MG63 (cell line): Measurements from ENCODE around the gene STIL. TPM values are rescaled to one million over a fixed set of nuclear protein-coding genes. Genes with fewer than 3 reads are reported as not detected.
"Not testable (repeated sequence)": the region's sequence is repeated elsewhere in the genome, so short reads cannot be mapped to it uniquely, and the experiment has no call there.

Experiments
- DNase-seq: peaks from one replicate; pipeline ENCODE4 v3.0.0-alpha.2; 2020
- H3K27me3 ChIP-seq: fragments of 250-450 bp; sonication (Bioruptor Pico); 2 replicates; pipeline ENCODE4 v1.5.1; 2020; ENCODE audit warnings: mild to moderate bottlenecking, moderate library complexity
- H3K36me3 ChIP-seq: fragments of 250-450 bp; sonication (Bioruptor Pico); 2 replicates; pipeline ENCODE4 v1.5.1; 2020; ENCODE audit warnings: mild to moderate bottlenecking, moderate library complexity
- H3K4me3 ChIP-seq: fragments of 250-450 bp; sonication (Bioruptor Pico); 2 replicates; pipeline ENCODE4 v1.5.1; 2020; ENCODE audit warnings: mild to moderate bottlenecking, moderate library complexity
- H3K9me3 ChIP-seq: fragments of 250-450 bp; sonication (Bioruptor Pico); 2 replicates; pipeline ENCODE4 v1.5.1; 2020; ENCODE audit warnings: mild to moderate bottlenecking, moderate library complexity
- total RNA-seq: library from RNA; depleted of rRNA; stranded (reverse); fragments of >200 nt; shearing (Covaris generic); gene quantifications from 2 replicates; pipeline ENCODE4 v1.2.3, GENCODE V29; 2014; ENCODE audit warnings: low replicate concordance; rRNA removed

Gene STIL
- 9.6 and 14.2 TPM in 2 replicates for total RNA-seq

GRCh38 chr1:47313915-47314664 is at the start of gene STIL:
Gene STIL (minus strand): TSS chr1:47314147. CDS start chr1:47310319, 3,828 bp downstream.
- Histone ChIP-seq H3K27me3 (no peaks in the 10 kb centered on the region), H3K4me3 (peak within 1 kb of the TSS; percentile 88), H3K36me3 (peaks cover 24% of the 10 kb centered on the region), H3K9me3 (no peaks in the 10 kb centered on the region)
- peak; percentile 99 for DNase-seq

- Histone ChIP-seq H3K9me3 (no peaks in the 10 kb centered on the region), H3K36me3 (peaks cover 4% of the 10 kb centered on the region; the same call in 1 of the 2 replicates), H3K27me3 (no peaks in the 10 kb centered on the region), H3K4me3 (no peak overlapping the region)
- DNase-seq, result no peak
These were observed 48.9 kb upstream of the STIL start for GRCh38 chr1:47362828-47363227.

- no peaks in the 10 kb centered on the region for H3K27me3 ChIP-seq
- no peaks in the 10 kb centered on the region for H3K9me3 ChIP-seq
- no peak overlapping the region for H3K4me3 ChIP-seq
- DNase-seq, result no peak
- H3K36me3 ChIP-seq, result peaks cover 4% of the 10 kb centered on the region; the same call in 1 of the 2 replicates
These were observed 47.4 kb upstream of the STIL start for GRCh38 chr1:47361380-47361779.

GRCh38 chr1:47351305-47351704 is 37.4 kb upstream of the STIL start:
- Histone ChIP-seq H3K27me3 (no peaks in the 10 kb centered on the region), H3K36me3 (peaks cover 27% of the 10 kb centered on the region), H3K9me3 (no peaks in the 10 kb centered on the region), H3K4me3 (no peak overlapping the region)
- no peak for DNase-seq

GRCh38 chr1:47348246-47348645 is 34.3 kb upstream of the STIL start:
- H3K27me3 ChIP-seq, result no peaks in the 10 kb centered on the region
- no peak for DNase-seq

GRCh38 chr1:47347735-47348134 is 33.8 kb upstream of the STIL start:
- no peak for DNase-seq
- no peak overlapping the region for H3K4me3 ChIP-seq
- no peaks in the 10 kb centered on the region for H3K9me3 ChIP-seq
- peaks cover 33% of the 10 kb centered on the region for H3K36me3 ChIP-seq
- H3K27me3 ChIP-seq, result no peaks in the 10 kb centered on the region

More at GRCh38 chr1:47348246-47348645, 34.3 kb upstream of the STIL start:
- Histone ChIP-seq H3K36me3 (peaks cover 33% of the 10 kb centered on the region), H3K4me3 (no peak overlapping the region), H3K9me3 (no peaks in the 10 kb centered on the region)

GRCh38 chr1:47346979-47347378 is 33.0 kb upstream of the STIL start:
- peaks cover 33% of the 10 kb centered on the region for H3K36me3 ChIP-seq
- not testable (repeated sequence) for H3K9me3 ChIP-seq, DNase-seq, H3K27me3 ChIP-seq, H3K4me3 ChIP-seq

- Histone ChIP-seq H3K4me3 (no peak overlapping the region), H3K9me3 (no peaks in the 10 kb centered on the region), H3K36me3 (peaks cover 19% of the 10 kb centered on the region), H3K27me3 (no peaks in the 10 kb centered on the region)
- DNase-seq, result no peak
These were observed 26.3 kb upstream of the STIL start for GRCh38 chr1:47340227-47340626.

GRCh38 chr1:47338249-47339077 is 24.5 kb upstream of the STIL start:
- no peaks in the 10 kb centered on the region for H3K9me3 ChIP-seq
- DNase-seq, result no peak
- no peak overlapping the region for H3K4me3 ChIP-seq
- no peaks in the 10 kb centered on the region for H3K27me3 ChIP-seq
- peaks cover 18% of the 10 kb centered on the region for H3K36me3 ChIP-seq

- H3K9me3 ChIP-seq, result no peaks in the 10 kb centered on the region
- no peaks in the 10 kb centered on the region for H3K27me3 ChIP-seq
- H3K36me3 ChIP-seq, result peaks cover 17% of the 10 kb centered on the region
- no peak for DNase-seq
- H3K4me3 ChIP-seq, result no peak overlapping the region
These were observed 23.4 kb upstream of the STIL start for GRCh38 chr1:47337350-47337749.

- DNase-seq, result no peak
- H3K36me3 ChIP-seq, result peaks cover 15% of the 10 kb centered on the region
- H3K4me3 ChIP-seq, result peak overlapping the region; percentile 89
- H3K27me3 ChIP-seq, result no peaks in the 10 kb centered on the region
- no peaks in the 10 kb centered on the region for H3K9me3 ChIP-seq
These were observed 21.0 kb upstream of the STIL start for GRCh38 chr1:47334765-47335435.

- H3K9me3 ChIP-seq, result no peaks in the 10 kb centered on the region
- H3K4me3 ChIP-seq, result peak overlapping the region; percentile 89
- H3K36me3 ChIP-seq, result peaks cover 13% of the 10 kb centered on the region
- no peaks in the 10 kb centered on the region for H3K27me3 ChIP-seq
- peak; percentile 86 for DNase-seq
These were observed 20.2 kb upstream of the STIL start for GRCh38 chr1:47333922-47334764.

GRCh38 chr1:47333578-47333921 is 19.6 kb upstream of the STIL start, which contains the start of gene CMPK1:
Gene CMPK1 (plus strand): TSS chr1:47333790. CDS start chr1:47333946, 156 bp downstream.
- no peaks in the 10 kb centered on the region for H3K27me3 ChIP-seq
- peak within 1 kb of the TSS; percentile 89 for H3K4me3 ChIP-seq
- no peaks in the 10 kb centered on the region for H3K9me3 ChIP-seq
- peaks cover 12% of the 10 kb centered on the region for H3K36me3 ChIP-seq
- DNase-seq, result peak; percentile 85

GRCh38 chr1:47332779-47333577 is 19.0 kb upstream of the STIL start:
- Histone ChIP-seq H3K36me3 (peaks cover 12% of the 10 kb centered on the region), H3K27me3 (no peaks in the 10 kb centered on the region), H3K9me3 (no peaks in the 10 kb centered on the region), H3K4me3 (peak overlapping the region; percentile 89)
- no peak for DNase-seq

GRCh38 chr1:47331875-47332274 is 17.9 kb upstream of the STIL start:
- peaks cover 11% of the 10 kb centered on the region for H3K36me3 ChIP-seq
- no peak overlapping the region for H3K4me3 ChIP-seq
- H3K9me3 ChIP-seq, result no peaks in the 10 kb centered on the region
- H3K27me3 ChIP-seq, result no peaks in the 10 kb centered on the region
- no peak for DNase-seq
